ENCODE measurements around the gene SLC26A6. TPM values are rescaled to one million over a fixed set of nuclear protein-coding genes. Genes with fewer than 3 reads are reported as not detected.

The SLC26A6 gene
- 28.1 TPM for total RNA-seq

- Histone ChIP-seq H3K36me3 (peaks cover 25 to 28% of the 10 kb centered on the region in 2 donors), H3K4me3 (peak within 1 kb of the TSS; percentile 95 to 97), H3K27me3 (no peaks in the 10 kb centered on the region), H3K27ac (peak within 1 kb of the TSS; percentile 80 to 81), H3K4me1 (peaks cover 0 to 22% of the 10 kb centered on the region in 2 donors), H3K9me3 (no peaks in the 10 kb centered on the region)
- peak; percentile 34 to 62 (median 40) for TF ChIP-seq CTCF (IDR thresholded peaks at IDR 0.05)
- intact Hi-C loops (cut with DNase I), result loop anchor here (1.0 to 10.0 kb wide), 8 partner anchors 17 to 161 kb away; partner anchors contain the start of genes COL7A1, PFKFB4 and UQCRC1
- peak; percentile 90 to 98 for DNase-seq (ENCODE audit: low spot score in 2 of 2)
Measured at GRCh38 chr3:48635222-48636021, at the start of gene SLC26A6. TSS of gene SLC26A6 (minus strand) at chr3:48635461. CDS start at chr3:48635393, 68 bp downstream.

- Histone ChIP-seq H3K4me1 (peaks cover 10 to 23% of the 10 kb centered on the region in 2 donors), H3K4me3 (peak overlapping the region; percentile 81 to 94), H3K27me3 (no peaks in the 10 kb centered on the region), H3K27ac (peak overlapping the region; percentile 86 to 90), H3K36me3 (peaks cover 49 to 56% of the 10 kb centered on the region in 2 donors), H3K9me3 (no peaks in the 10 kb centered on the region)
- no peak for DNase-seq (ENCODE audit: low spot score in 2 of 2)
- no peak for TF ChIP-seq CTCF (IDR thresholded peaks at IDR 0.05)
- intact Hi-C loops (cut with DNase I), result loop anchor here (1.0 to 5.0 kb wide), 4 partner anchors 20 to 127 kb away; partner anchors contain the start of genes IP6K2 and PFKFB4
Measured at GRCh38 chr3:48684480-48685143, 49.4 kb upstream of the SLC26A6 start.

DNA sequence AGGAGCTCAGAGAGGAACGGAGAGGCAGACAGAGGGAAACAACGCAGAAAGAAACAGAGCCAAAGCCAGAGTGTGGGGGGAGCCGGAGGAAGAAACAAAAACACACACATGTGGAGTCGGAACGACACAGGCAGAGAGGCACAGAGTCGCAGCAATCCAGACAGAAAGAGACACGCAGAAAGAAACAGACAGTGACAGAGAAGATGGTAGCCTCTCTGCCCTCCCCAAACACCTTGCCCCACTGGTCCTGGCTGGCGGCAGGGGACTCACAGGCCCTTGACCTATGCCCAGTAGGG is 48.7 kb upstream of the SLC26A6 start:
- no peaks in the 10 kb centered on the region for H3K27me3 ChIP-seq
- no peak for TF ChIP-seq CTCF (IDR thresholded peaks at IDR 0.05)
- no peak for DNase-seq (ENCODE audit: low spot score in 2 of 2)
- intact Hi-C loops (cut with DNase I), result no loop called here
- peak overlapping the region; percentile 81 to 94 for H3K4me3 ChIP-seq
- peaks cover 49 to 56% of the 10 kb centered on the region in 2 donors for H3K36me3 ChIP-seq
- H3K4me1 ChIP-seq, result peaks cover 10 to 23% of the 10 kb centered on the region in 2 donors
- H3K27ac ChIP-seq, result peak overlapping the region; percentile 86 to 90
- H3K9me3 ChIP-seq, result no peaks in the 10 kb centered on the region

- Histone ChIP-seq H3K27ac (peak overlapping the region; percentile 86 to 90), H3K4me1 (peaks cover 10 to 23% of the 10 kb centered on the region in 2 donors), H3K9me3 (no peaks in the 10 kb centered on the region), H3K27me3 (no peaks in the 10 kb centered on the region), H3K36me3 (peaks cover 49 to 56% of the 10 kb centered on the region in 2 donors), H3K4me3 (peak overlapping the region in 1 of 2 donors; percentile 94)
- no peak for DNase-seq (ENCODE audit: low spot score in 2 of 2)
- TF ChIP-seq CTCF (IDR thresholded peaks at IDR 0.05), result no peak
- intact Hi-C loops (cut with DNase I), result no loop called here
Measured at GRCh38 chr3:48682786-48683185, 47.5 kb upstream of the SLC26A6 start.

DNA sequence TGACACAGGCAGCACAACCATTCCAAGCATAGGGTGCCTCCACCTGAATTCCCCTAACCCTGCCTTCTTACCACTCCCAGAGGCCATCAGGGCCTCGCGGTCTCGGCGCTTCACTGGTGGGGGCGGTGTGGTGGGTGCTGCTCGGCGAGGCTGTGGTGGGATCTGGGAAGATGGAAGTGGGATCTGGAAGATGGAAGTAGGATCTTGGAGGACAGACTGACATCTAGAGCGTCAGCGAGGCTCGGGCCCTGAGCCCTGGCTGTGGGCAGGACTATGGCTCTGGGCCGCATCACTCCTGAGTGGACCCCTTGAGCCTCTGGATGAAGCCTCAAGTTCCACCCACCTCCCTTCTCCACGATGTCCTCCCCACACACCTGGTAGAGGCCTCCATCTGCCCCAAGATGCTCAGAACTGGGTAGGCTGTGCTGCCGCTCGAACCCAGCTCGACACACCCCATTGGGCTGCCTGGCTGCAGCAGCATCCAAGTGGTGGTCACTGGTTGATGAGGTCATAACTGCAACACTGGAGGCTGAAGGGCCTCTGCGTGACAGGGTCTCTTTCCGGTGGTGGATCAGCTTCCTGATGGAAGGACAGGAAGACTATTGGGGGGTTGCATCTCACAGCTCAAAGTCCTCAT is 46.8 kb upstream of the SLC26A6 start:
- H3K27ac ChIP-seq, result peak overlapping the region in 1 of 2 donors; percentile 90
- no peaks in the 10 kb centered on the region for H3K9me3 ChIP-seq
- intact Hi-C loops (cut with DNase I), result no loop called here
- TF ChIP-seq CTCF (IDR thresholded peaks at IDR 0.05), result no peak
- H3K36me3 ChIP-seq, result peaks cover 50 to 56% of the 10 kb centered on the region in 2 donors
- H3K4me3 ChIP-seq, result no peak overlapping the region
- no peaks in the 10 kb centered on the region for H3K27me3 ChIP-seq
- peaks cover 10 to 23% of the 10 kb centered on the region in 2 donors for H3K4me1 ChIP-seq
- no peak for DNase-seq (ENCODE audit: low spot score in 2 of 2)
